Hematopoietic multipotent progenitor cell (in vitro differentiated cells): ENCODE results near the gene ENO4. TPM values are rescaled to one million over a fixed set of nuclear protein-coding genes. Genes with fewer than 3 reads are reported as not detected.

Experiments
- DNase-seq, 3 donors: peaks; one replicate each; pipeline ENCODE4 v3.0.0-alpha.2; 2011 to 2015; ENCODE audit warnings: low read depth in 2 of 3, low spot score in 2 of 3
- total RNA-seq: library from RNA; depleted of rRNA; stranded (reverse); fragments of >200 nt; gene quantifications from one replicate; pipeline ENCODE4 v1.2.3, GENCODE V29; 2012

Gene ENO4
- total RNA-seq, 1 donor: 0.27 TPM

DNA sequence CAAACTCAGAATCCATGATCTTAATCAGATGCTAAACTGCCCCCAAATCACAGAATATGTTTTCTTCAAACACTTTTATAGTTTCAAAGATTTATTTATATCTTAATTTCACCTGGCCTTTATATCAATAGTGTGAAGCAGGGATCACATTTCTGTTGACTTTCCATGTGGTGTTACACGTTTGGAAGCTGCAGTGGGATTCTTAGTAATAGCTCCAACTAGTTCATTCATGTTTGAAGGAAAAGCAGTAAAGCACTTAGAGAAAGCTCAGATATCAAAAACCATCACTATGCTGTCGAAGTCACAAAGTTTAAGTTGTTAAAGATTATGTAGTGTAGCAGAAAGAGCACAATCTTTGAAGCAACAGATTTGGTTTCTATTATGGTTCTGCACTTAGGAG lies 16.8 kb downstream of the ENO4 start:
- DNase-seq: no peak

DNA sequence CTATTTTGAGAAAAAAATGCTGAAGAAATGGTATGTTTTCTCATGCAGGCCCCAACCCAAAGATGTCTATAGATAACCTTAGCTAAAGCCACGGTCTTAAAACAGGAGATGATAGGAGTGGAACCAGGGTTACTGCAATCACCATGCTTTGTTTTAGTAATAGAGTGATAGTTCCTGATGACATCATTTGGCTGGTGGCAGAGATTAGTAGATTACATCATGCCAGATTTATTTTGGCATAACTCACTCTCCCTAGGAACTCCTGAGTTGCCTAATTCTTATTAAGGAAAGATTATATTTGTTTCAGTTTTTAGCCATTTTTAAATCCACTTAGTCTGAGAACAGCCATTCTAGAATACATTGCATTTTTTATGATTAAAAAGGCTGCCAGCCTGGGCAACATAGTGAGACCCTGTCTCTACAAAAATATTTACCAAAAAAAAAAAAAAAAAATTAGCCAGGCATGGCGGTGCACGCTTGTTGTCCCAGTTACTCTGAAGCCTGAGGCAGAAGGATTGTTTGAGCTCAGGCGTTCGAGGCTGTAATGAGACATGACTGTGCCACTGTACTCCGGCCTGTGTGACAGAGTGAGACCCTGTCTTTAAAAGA lies 17.8 kb downstream of the ENO4 start:
- no peak for DNase-seq

DNA sequence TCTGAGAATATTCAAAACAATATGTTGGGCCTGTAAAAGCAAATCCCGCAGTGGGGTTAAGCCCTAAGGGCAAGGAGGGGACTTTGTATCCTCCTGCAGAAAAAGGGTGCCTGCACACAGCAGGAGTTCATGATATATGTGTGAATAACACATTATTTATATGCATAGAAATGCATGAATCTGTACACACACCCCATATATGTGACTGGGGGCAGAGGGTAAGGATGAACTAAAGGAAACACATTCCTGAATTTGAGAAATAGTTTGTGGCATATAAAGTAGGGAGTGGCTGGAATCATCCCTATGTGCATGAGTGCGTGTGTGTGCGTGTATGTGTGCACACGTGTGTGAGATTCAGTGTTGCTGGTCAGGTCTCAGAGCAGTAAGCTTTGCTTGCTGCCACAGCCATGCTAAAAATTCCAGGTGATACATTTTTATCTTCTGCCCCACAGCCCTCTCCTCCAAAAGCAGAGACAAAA lies 18.9 kb downstream of the ENO4 start:
- DNase-seq: no peak

GRCh38 chr10:116868722-116869121 lies 19.4 kb downstream of the ENO4 start:
- DNase-seq: no peak

GRCh38 chr10:116870949-116871348 lies 21.6 kb downstream of the ENO4 start:
- DNase-seq: no peak

- DNase-seq: no peak
Observed at GRCh38 chr10:116873134-116873533, 23.8 kb downstream of the ENO4 start.

- DNase-seq: no peak
Observed at GRCh38 chr10:116875897-116876296, 26.6 kb downstream of the ENO4 start.

- DNase-seq: no peak
Observed at GRCh38 chr10:116877391-116877790, 28.1 kb downstream of the ENO4 start.

- no peak for DNase-seq
Observed at GRCh38 chr10:116878123-116878522, 28.8 kb downstream of the ENO4 start.

- DNase-seq: no peak
Observed at GRCh38 chr10:116879817-116880216, 30.5 kb downstream of the ENO4 start.

- no peak for DNase-seq
Observed at GRCh38 chr10:116880716-116881482, 31.6 kb downstream of the ENO4 start.

DNA sequence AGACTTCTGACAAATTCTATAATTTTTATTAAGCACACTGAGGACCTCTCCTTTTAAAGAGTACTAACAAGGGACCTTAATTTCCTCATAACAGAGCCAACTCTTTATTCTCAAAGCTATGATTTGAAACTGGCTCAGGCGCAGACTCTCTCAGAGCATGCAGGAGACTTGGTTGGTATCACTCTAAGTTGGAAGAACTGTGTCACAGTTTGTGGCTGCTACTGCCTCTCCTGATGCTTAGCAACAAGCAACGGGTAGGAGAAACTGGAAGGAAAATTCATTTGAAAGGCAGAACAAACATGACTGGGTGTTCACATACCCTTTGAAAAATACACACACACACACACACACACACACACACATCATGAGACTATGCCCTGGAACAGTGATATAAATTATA lies 33.3 kb downstream of the ENO4 start:
- no peak for DNase-seq

GRCh38 chr10:116886772-116887171 lies 37.5 kb downstream of the ENO4 start:
- DNase-seq: no peak

DNA sequence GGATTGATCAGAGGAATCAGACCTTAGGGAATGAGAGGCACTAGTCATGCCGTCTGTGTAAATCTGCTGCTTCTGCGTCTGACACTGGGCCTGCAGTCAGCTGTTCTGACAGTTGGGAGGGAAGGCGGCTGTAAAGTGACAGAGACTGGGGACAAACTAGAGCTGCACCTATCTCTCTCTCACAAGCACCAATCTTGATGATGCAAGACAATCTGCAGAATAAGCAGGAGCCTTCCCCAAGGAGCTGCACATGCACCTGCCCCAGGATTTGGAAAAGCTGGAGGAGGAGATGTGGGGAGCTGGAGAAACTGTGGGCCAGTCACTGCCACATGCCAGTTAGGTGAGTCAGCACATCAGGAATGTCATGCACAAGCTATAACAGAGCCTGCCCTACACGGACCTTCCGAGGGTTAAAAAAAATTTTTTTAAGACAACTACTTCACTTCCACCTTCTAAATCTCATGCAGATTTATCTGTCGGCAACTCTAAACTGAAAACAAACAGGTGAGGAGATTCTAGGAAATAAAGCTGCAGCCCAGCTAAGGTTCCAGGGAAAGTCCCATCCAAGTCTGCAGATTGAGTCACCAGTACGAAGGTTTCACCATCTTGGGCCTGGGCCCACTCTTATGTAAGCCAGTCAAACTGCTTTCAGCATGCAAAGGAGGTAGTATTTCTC lies 39.2 kb downstream of the ENO4 start:
- no peak for DNase-seq

- no peak for DNase-seq
Observed at GRCh38 chr10:116889066-116889465, 39.8 kb downstream of the ENO4 start.

DNA sequence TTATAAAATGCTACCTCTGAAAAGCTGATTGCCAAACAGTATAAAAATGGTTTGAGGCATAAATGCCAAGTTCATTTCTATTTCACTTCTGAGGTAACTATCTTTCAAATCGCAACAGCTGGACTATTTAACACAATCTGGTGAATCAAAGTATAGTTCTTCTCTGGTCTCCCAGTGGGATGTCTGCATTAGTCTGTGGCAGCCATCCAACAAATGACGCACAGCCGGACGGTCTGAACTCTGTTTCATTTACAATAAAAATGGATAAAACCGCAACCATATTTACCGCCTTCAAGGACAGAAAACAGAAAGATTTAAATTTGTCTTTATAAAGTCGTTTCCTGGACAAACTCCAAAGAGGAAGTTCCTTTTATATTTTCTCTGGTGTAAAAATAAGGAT lies 41.9 kb downstream of the ENO4 start:
- peak in 2 of 3 donors; percentile 51 to 62 for DNase-seq

GRCh38 chr10:116892907-116893685 lies 43.8 kb downstream of the ENO4 start:
- peak in 1 of 3 donors; percentile 18 for DNase-seq

- DNase-seq: no peak
Observed at GRCh38 chr10:116893686-116894037, 44.4 kb downstream of the ENO4 start.

DNA sequence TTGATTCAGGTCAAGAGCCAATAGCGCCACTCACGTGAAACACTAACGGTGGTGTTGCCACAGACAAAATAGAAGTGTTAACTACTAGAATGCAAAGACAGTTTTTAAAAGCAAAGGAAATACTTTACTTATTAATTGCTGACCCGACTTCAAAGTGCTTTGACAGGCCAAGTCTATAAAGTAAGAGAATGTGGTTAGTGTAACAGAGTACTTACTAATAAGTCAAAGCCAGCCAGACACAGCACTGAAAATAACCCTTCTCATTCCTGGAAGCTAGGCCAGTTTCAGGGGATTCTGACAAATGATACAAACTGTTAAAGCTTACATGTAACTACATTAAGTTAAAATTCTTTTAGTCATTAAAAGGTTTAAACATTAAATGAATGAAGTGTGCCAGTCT lies 50.3 kb downstream of the ENO4 start:
- DNase-seq: no peak

GRCh38 chr10:116905845-116906210 lies 56.5 kb downstream of the ENO4 start:
- DNase-seq: no peak
